Germinal center (tissue), 1 donor: ENCODE results near the gene ZCCHC8.
A peak's percentile ranks its signal among the peaks of the same experiment; 100 is the strongest.
"Not testable (repeated sequence)": the region's sequence is repeated elsewhere in the genome, so short reads cannot be mapped to it uniquely, and the experiment has no call there.

ENCODE experiments used
- DNase-seq: peaks from one replicate; pipeline ENCODE4 v3.0.0; 2012; ENCODE audit warnings: mixed read lengths, low spot score

ZCCHC8 gene

GRCh38 chr12:122500685-122501488 is at the start of gene ZCCHC8:
ZCCHC8 (minus strand) TSS chr12:122500932; CDS start chr12:122500840, 92 bp downstream.
- peak; percentile 94 for DNase-seq

- no peak for DNase-seq
Observed at GRCh38 chr12:122547330-122547729, 46.6 kb upstream of the ZCCHC8 start.

GRCh38 chr12:122545855-122546254 is 45.1 kb upstream of the ZCCHC8 start:
- DNase-seq = peak; percentile 47

- no peak for DNase-seq
Observed at GRCh38 chr12:122544537-122544936, 43.8 kb upstream of the ZCCHC8 start.

- no peak for DNase-seq
Observed at GRCh38 chr12:122538496-122538895, 37.8 kb upstream of the ZCCHC8 start.

- no peak for DNase-seq
Observed at GRCh38 chr12:122537021-122537420, 36.3 kb upstream of the ZCCHC8 start.

GRCh38 chr12:122533856-122534255 is 33.1 kb upstream of the ZCCHC8 start:
- no peak for DNase-seq

GRCh38 chr12:122528992-122529391 is 28.3 kb upstream of the ZCCHC8 start:
- DNase-seq = no peak

GRCh38 chr12:122528582-122528981 is 27.9 kb upstream of the ZCCHC8 start:
- DNase-seq = no peak

GRCh38 chr12:122527478-122527944 is 26.8 kb upstream of the ZCCHC8 start:
- peak; percentile 60 for DNase-seq

GRCh38 chr12:122526683-122527477 is 26.1 kb upstream of the ZCCHC8 start, which contains the start of the genes KNTC1 and RSRC2:
KNTC1 (plus strand) TSS chr12:122527249; CDS start chr12:122530064, 2,815 bp downstream.
RSRC2 (minus strand) TSS chr12:122526936; CDS start chr12:122526853, 83 bp downstream.
- DNase-seq = peak; percentile 99

GRCh38 chr12:122523846-122524718 is 23.4 kb upstream of the ZCCHC8 start:
- DNase-seq = no peak

- DNase-seq = no peak
Observed at GRCh38 chr12:122523280-122523679, 22.5 kb upstream of the ZCCHC8 start.

- no peak for DNase-seq
Observed at GRCh38 chr12:122520676-122521075, 19.9 kb upstream of the ZCCHC8 start.

GRCh38 chr12:122519418-122519817 is 18.7 kb upstream of the ZCCHC8 start:
- no peak for DNase-seq

- no peak for DNase-seq
Observed at GRCh38 chr12:122518908-122519307, 18.2 kb upstream of the ZCCHC8 start.

- no peak for DNase-seq
Observed at GRCh38 chr12:122517877-122518276, 17.1 kb upstream of the ZCCHC8 start.

GRCh38 chr12:122516544-122517361 is 16.0 kb upstream of the ZCCHC8 start:
- no peak for DNase-seq

GRCh38 chr12:122515275-122515674 is 14.5 kb upstream of the ZCCHC8 start:
- DNase-seq = no peak

GRCh38 chr12:122513660-122514059 is 12.9 kb upstream of the ZCCHC8 start:
- no peak for DNase-seq

- DNase-seq = not testable (repeated sequence)
Observed at GRCh38 chr12:122513028-122513427, 12.3 kb upstream of the ZCCHC8 start.
